Renal pelvis (tissue), 4 donors: Measurements from ENCODE around the gene AQP6. TPM values are rescaled to one million over a fixed set of nuclear protein-coding genes. Genes with fewer than 3 reads are reported as not detected.

Experiments used
- DNase-seq: peaks from one replicate; pipeline ENCODE4 v3.0.0-alpha.2; 2013
- polyA plus RNA-seq, 3 donors: library from polyadenylated mRNA; unstranded; fragments of 120-200 nt; gene quantifications; one replicate each; pipeline ENCODE4 v1.2.1, GENCODE V29; 2013; ENCODE audit not compliant: insufficient read length in 3 of 3

Gene AQP6
- polyA plus RNA-seq, 3 donors: 15.4 to 28.6 (median 23.3) TPM

DNA sequence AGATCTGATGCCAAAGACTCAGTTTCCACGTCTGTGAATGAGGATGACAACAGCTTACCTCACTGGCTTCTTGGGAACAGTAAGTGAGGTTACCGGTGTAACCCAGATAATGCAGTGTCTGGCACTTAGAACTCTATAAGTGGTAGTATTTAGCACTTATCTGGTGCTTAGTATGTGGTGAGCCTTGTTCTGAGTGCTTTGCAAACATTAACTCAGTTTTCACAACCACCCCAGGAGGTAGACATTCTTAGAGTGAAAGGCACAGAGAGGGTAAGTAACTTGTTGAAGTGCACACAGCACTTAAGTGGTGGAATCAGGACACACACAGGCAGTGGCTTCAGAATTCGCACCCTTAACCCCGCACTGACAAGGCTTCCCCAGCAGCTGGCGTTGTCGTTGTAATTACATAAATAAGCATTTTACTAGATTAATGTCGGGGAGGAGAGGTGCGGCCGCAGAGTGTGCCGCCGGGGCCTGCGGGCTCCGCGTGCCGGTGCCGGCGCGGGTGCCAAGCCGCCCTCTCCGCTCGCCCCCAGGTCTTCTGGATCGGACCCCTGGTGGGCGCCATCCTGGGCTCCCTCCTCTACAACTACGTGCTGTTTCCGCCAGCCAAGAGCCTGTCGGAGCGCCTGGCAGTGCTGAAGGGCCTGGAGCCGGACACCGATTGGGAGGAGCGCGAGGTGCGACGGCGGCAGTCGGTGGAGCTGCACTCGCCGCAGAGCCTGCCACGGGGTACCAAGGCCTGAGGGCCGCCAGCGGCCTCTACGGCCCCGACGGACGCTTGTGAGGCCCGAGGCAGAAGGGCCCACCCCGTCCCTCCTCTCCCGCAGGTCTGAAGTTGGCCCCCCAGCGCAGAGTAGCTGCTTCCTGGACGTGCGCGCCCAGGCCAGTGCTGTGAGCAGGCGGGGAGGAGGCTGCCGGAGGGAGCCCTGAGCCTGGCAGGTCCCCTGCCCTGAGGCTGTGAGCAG lies 17.6 kb upstream of the AQP6 start:
- DNase-seq: no peak

DNA sequence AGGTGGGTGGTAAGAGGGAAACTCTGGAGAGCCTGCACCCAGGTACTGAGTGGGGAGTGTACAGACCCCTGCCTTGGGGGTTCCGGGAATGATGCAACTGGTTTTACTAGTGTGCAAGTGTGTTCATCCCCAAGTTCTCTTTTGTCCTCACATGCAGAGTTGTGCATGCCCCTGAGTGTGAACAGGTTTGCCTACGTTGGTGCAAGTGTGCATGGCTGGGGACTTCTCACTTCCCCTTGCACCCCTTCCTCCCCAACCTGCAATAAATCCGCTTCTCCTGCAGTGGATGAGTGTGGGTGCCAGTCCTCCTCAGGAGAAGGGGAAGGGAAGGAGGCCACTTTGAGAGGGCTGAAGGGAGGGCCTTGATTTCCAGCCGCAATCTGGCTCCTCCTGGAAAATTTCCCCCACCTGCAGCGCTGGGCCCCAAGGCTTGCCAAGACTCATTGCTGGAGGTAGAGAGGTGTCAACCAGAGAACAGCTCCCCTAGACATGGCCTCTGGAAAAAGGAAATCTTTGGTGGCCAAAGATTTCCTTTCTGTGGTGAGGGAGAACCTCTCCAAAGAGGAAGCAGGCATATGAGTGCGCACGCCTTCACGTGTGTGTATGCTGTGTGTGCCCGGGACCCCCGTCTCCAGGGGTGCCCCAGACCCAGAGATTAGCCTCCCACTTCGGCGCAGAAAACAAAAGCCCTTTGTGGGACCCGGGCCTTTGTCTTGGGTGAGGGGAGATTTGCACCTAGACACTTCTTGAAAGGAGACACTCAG lies 16.7 kb upstream of the AQP6 start:
- DNase-seq: no peak

DNA sequence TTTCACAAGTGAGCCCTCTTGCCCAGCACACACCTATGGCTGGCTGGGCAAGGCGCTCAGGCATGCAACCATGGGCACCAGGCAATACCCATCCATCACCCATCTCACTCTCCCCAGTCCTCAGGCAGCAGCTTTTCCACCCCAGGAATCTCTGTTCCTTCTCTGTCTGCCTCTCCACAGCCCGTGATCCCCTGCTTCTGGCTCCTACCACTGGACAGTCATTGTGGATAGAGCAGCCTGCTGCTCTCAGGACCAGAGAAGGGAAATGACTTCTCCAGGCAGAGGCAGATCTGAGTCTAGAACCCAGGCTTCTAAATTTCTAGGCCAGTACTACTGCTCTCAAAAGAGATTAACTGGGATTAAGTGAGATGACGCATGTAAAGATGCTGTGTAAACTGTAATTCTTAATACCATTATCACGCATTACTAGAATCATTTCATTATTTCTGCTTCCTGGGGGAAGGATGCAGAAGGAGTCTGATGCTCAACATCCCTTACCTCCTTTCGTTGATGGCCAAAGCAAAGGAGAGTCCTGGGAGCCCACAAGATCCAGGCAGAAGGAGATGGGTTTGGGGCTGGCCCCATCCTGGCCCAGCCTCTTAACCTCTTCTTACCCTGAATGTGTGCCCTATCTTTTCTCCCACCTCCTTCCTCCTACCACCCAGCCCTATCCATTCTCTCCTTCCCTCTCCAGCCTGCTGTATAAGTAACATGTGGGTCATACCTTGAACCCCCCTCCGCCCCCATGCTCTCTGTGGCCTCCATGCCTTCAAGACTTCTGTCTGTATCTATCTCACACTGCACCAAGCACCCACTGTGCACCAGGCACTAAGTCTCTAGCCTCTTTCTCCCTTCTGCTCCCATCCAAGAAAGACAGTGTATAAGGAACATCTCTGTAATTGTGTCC lies 15.8 kb upstream of the AQP6 start:
- DNase-seq: no peak

DNA sequence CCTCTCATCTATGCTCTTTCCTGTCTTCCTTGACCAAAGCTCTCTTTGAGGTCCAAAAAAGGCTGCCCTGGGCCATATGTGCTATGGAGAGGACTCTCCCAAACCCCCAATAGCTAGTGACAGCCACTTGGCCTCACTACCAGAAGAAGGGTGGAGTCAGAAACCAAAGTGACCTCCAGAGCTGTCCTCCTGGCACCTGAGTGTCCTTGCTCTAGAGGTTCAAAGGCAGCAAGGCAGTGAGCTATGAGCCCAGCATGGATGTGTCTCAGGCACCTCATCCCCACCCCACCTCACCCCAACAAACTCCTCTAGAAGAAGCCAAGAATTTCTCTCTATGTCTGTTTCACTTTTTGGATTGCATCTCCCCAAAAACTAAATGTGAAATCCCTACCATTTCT lies 15.2 kb upstream of the AQP6 start:
- DNase-seq: no peak

DNA sequence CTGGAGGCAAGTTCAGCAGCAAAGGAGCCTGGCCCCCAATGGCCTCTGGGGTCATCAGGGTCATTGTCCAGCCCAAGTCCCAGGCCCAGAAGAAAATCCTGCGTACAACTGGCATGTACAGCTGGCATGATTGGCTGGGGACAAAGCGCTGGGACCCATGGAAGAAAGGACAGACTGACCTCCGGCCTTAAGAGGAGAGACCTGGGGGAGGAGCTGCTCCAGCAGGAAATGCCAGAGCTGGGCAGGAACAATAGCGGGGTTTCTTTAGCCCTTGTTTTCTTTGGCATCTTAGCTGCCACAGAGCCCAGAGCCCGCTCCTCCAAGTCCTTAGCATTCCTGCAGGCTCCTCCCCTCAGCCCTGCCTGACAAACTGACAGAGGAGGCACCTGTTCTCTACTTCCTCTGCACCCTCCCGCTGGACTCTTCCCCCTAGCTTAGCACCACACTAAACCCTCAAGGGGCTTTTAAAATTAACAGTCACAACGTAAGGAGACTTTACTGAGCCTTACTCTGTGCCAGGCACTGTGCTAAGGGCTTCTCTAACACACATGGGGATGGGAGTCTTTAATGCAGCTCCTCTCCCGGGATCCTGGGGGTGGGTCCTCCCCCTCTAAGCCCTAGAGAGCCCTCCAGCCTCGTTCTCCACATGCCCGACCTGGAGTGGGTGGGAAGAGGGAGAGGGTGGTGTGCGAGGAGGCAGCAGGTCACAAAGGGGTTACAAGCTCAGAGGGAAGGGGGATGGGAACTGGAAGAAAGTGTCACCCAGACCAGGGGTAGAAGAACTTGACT lies 12.9 kb upstream of the AQP6 start:
- no peak for DNase-seq

DNA sequence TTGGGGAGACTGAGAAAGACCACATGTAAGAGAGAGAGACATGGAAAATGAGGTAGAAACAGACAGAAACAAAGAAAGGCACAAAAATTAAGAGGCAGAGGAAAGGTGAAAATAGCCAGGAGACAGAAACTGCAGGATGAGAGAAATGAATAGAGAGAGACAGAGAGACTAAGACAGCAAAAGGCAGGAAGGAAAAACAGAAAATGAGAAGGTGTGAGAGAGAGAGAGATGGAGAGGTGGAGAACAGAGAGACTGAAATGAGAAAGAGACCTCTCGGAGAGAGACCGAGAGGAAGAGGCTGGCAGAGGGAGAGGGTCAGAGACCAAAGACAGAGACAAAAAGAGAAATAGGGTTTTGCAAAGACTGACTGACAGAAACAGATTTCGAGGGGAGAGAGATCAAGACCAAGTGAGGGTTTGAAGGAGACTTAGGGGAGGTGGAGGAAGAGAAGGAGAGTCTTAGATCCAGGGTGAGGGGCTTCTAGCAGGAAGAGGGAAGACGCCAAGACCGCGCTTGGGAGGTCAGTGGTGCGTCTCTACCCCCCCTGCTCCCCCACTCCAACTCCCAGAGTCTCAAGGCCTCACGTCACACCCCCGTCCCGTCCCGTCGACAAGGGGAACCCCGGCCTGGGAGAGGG lies 12.2 kb upstream of the AQP6 start:
- DNase-seq: no peak

DNA sequence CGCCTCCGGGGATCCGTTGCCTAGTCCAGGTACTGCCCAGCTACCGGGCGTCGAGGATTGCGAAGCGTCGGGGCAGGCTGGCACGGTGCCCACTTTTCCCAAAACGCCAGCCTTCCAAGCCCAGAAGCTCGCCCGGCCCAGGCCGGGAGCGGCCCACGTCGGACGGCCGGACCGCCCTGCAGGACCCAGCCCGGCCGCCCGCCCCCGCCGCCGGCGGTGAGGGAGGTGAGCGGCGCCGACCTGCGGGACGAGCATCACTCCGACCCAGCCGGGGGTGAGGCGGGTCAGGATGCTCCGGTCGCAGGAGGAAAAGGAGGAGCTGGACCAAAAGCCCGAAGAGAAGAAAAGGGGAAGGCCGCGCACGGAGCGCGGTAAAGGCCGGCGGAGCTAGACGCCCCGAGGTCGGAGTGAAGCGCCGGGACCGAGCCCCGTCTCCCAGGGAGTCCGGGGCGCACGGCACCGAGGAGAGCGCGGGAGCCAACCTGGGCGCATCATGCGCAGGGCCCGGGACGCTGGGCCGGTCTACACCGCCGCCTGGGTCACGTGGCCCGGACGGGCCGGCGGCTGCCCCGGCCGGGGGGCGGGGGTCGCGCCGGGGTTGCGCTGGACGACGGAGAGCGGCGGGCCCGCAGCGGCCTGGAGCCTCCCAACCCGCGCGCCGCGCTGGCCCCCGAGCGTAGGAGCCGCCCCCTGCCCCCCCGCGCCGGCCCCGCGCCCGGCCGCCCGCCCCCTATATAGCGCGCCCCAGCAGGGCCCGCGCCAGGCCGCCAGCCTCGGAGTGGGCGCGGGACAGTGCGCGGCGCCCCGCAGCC lies 11.4 kb upstream of the AQP6 start, which contains the start of gene AQP5:
Gene AQP5 (plus strand): TSS at position 762 of the 812 bp plus-strand sequence. CDS start 146 bp downstream, outside the sequence.
- DNase-seq: no peak

DNA sequence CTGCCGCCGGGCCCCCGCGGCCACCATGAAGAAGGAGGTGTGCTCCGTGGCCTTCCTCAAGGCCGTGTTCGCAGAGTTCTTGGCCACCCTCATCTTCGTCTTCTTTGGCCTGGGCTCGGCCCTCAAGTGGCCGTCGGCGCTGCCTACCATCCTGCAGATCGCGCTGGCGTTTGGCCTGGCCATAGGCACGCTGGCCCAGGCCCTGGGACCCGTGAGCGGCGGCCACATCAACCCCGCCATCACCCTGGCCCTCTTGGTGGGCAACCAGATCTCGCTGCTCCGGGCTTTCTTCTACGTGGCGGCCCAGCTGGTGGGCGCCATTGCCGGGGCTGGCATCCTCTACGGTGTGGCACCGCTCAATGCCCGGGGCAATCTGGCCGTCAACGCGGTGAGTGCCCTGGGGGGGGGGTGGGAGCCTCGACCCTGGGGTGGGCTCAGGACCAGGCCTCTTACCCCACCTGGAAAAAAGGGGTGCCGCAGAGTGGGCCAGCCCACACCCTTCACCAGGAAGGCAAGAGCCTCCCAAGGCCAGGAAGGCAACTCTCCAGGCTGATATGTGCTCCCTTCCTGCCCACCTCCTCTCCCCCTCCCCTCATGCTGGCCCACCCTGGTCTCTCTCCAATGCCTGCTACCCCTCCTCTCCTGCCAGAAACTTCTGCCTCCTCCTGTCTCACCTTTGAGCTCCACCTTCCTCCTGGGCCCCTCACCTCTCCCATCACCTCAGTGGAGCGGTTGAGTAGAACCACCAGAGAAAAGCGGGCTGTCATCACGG lies 10.6 kb upstream of the AQP6 start:
- DNase-seq: no peak

DNA sequence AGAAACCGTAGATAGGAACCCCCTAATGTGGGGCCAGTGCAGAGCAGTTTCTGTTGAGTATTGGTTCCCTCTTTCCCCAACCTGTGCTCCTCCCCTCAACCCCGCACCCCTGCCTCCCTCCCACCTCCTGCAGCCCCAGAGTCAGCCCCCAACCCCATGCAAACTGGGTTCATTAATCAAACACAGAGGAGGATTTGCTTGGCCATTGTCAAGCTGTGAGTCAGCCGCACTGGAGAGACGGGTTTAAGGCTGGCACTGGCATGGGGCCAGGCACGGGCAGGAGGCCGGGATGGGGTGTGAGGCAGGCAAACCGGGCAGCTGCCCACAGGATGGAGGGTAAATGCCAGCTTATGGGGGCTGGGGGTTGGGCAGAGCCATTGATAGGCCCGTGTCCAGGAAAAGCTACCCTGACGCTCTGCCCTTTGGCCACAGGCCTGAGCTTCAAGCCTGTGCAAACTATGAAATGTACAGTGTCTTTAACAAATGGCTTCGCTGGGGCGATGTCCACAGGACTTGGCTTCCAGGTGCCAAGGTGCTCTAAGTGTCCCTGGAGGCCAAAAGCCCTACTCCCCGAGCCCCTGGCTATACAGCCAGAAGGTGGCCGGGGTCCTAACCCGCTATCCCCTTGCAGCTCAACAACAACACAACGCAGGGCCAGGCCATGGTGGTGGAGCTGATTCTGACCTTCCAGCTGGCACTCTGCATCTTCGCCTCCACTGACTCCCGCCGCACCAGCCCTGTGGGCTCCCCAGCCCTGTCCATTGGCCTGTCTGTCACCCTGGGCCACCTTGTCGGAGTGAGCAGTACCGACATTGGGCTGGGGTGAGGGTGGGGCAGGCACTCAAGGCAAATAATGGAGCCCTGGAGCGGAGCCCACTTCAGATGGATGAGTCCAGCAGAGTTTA lies 9.6 kb upstream of the AQP6 start:
- DNase-seq: no peak

DNA sequence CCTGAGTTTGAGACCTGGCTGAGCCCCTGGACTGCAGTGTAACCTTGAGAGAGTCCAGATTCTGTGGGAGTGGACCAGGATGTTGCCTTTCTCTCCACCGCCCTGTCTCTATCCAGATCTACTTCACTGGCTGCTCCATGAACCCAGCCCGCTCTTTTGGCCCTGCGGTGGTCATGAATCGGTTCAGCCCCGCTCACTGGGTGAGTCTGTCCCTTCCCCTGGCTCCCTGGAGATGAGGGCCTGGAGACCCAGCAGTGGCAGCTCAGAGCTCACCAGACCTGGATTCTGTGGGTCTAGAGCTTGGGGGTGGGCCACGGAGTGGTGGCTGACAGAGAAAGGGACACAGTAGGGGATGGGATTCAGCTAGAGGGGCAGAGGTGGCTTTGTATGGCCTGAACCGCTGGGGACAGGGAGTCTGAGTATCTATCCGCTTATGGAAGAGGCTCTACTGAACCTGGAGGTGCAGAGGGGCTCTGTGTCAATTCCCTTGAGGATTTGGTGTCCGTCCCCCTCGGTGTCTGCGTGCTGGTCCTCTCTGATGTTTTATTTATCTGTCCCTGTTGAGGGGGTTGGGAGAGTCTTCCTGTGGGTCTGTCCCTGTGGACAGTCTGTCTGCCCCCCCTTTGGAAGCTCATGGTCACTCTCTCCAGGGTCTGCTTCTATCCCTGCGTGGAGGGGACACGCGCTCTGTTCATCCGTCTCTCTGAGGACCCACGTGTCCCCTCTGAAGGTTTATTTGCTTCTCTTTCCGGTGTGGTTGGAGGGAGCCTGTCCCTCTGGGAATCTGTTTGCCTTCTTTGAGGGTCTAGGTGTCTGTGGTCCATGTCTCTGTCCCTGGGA lies 8.6 kb upstream of the AQP6 start:
- DNase-seq: no peak

DNA sequence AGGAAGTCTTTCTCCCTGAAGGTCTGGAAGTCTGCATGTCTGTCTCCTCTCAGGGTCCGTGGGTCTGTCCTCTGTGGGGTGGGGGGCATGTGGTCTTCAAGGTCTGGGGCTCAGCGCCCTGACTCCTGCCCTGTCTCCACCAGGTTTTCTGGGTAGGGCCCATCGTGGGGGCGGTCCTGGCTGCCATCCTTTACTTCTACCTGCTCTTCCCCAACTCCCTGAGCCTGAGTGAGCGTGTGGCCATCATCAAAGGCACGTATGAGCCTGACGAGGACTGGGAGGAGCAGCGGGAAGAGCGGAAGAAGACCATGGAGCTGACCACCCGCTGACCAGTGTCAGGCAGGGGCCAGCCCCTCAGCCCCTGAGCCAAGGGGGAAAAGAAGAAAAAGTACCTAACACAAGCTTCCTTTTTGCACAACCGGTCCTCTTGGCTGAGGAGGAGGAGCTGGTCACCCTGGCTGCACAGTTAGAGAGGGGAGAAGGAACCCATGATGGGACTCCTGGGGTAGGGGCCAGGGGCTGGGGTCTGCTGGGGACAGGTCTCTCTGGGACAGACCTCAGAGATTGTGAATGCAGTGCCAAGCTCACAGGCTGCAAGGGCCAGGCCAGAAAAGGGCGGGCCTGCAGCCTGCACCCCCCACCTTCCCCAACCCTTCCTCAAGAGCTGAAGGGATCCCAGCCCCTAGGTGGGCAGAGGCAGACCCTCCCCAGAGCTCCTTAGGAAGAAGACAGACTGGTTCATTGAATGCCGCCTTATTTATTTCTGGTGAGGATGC lies 7.7 kb upstream of the AQP6 start:
- no peak for DNase-seq

DNA sequence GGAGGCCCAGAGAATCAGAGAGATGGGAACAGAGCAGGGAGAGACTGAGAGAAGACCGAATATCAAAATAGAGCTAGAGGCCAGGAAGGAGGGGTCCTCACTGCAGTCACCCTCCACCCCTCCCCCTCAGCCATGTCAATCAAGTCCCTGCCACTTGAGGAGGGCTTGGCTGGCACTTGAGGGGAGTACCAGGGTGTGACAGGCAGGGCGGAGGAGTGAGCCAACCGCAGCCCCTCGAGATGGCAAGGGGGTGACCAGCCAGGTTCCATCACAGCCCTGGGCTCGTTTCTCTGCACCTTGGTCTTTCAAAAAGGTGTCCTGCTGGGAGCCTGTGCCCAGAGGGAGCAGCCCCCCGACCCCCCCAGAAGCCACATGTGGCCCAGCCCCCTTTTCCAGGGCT lies 6.9 kb upstream of the AQP6 start:
- no peak for DNase-seq

DNA sequence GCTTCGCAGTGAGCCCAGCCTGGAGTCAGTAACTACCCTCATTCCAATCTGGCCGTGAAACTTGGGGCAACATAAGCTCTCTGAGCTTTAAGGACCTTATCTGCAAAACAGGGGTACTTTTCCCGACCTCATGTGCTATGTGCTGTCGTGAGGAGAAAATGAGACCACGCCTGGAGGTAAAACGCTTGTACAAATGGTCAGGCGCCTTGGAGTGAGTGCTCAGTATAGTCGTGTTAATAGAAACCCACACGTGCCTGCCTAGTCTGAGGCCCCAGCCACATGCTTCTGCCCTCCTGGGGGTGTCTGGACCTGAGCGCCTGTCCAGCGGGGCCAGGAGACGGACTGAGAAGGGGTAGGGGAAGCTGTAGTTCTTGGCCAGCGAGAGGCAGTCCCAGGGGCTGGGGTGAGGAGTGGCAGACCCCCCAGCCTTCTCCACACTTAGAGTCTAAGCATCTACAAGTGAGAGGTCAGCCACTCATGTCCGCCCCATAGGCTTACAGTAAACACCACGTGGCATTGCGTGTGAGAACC lies 6.2 kb upstream of the AQP6 start:
- DNase-seq: no peak

DNA sequence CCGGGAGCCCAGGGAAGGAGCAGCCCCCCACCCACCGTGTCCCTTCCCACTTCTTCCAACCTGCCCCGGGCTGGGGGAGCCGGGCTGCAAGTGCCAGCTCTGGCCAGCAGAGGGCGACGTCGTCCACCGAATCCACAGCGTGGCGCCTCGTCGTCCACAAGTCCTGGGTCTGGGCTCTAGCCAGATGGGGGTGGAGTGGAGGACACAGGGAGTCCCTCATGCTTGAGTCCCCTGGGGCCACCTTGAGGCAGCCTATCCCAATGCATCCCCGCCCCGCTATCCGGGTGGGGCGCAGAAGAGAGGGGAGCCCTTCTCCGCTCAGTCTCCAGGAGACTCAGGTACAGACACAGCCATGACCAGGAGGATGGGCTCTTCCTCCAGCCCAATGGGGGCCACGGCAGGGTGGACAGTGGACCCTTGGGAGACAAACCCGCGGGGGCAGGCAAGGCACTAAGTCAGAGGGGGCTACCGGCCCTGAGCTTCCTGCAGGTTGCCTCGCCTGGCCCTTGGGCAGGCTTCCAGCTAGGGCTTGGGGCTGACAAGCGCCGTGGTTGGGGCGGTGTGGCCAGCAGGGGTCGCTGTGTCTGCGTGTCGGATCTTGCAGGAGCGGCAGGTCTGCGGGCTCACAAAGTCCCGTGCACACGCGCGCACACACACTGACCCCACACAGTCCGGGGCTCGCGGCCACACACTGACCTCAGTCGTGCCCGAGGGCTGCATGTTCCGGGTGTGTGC lies 5.5 kb upstream of the AQP6 start:
- peak; percentile 84 for DNase-seq

DNA sequence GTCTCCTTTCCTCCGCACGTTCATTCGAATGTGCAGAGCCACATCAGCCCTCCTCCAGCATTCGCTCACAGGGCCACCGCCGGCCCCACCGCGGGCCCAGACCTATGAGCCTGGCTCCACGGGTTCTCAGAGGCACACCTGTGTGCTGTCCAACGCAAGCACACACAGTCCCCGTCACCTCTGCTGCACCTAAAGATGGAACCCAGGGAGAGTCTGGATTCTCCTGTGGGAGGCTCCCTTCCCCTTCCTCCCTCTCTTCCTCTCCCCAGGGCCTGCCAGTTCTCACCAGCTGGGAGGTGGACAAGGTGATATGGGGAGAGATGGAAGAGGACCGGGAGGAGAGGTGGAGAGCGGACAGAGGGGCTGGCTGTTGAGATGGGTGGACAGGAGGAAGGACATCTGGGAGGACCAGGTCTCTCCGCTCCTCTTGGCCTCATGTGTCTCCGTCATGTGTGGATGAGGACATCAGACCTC lies 4.9 kb upstream of the AQP6 start:
- DNase-seq: no peak
